NCI-H128 (cell line): ENCODE data around the gene RPS6KA4.

Experiments
- DNase-seq: peaks from one replicate; lab custom pipeline; 2025; ENCODE audit not compliant: unreplicated experiment; lab: John Stamatoyannopoulos, UW

The RPS6KA4 gene

GRCh38 chr11:64384028-64384737 is 25.2 kb downstream of the RPS6KA4 start:
- DNase-seq, result no peak

GRCh38 chr11:64384981-64385944 is 26.3 kb downstream of the RPS6KA4 start:
- DNase-seq, result no peak

GRCh38 chr11:64385945-64386704 is 27.2 kb downstream of the RPS6KA4 start:
- DNase-seq, result no peak

DNA sequence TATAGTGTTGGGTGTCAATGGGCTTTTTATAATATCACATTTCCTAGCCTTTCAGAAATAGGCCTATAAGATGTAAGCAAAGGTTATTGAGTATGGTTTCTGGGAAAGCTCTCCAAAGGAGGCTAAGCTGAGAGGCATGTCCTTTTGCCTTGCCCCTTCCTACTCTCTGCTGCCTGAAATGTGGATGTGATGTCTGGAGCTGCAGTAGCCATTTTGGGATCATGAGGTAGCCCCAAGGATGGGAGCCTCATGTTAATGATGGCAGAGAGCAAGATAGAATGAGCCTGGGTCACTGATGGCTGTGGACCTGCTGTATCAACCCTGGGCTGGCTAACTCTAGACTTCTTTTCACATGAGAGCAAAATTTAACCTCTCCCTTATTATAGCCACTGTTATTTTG is 29.0 kb downstream of the RPS6KA4 start:
- DNase-seq, result no peak

DNA sequence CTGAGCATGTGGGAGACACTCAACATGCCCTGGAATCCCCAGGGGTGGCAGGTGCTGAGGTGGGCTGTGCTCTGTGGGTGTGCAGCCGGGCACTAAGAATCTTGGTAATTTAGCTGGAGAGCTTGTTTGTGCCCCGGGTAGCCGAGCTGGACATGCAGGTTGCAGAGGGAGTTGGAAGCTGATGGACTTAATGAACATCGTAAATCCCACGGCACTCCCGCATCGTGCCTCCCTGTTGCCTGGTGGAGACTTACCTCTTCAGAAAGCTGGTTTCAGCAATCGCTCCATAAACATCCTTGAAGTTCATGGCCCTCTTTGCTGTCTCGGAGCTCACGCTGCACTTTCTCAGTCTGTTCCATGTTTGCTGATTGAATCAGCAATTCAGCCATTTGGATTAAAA is 29.9 kb downstream of the RPS6KA4 start:
- no peak for DNase-seq

DNA sequence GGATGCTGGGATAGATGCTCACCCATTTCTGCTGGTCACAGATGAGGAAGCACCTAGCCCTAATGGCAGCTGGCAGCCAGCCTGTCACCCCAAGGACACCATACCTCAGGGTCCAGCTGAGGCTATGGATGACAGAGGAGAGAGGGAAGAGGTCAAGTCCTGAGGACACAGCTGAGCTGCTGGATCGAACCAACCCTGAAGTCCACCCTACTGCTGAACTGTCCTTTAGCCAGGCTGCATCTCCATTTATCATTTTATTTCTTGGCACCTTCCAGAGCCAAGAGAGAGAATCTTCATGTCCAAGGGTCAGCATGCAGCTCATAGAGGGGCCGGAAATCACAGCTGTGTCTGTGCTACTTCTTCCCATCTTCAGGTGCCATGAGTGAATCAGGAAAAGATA is 30.9 kb downstream of the RPS6KA4 start:
- DNase-seq, result no peak

GRCh38 chr11:64390558-64390957 is 31.6 kb downstream of the RPS6KA4 start:
- no peak for DNase-seq

DNA sequence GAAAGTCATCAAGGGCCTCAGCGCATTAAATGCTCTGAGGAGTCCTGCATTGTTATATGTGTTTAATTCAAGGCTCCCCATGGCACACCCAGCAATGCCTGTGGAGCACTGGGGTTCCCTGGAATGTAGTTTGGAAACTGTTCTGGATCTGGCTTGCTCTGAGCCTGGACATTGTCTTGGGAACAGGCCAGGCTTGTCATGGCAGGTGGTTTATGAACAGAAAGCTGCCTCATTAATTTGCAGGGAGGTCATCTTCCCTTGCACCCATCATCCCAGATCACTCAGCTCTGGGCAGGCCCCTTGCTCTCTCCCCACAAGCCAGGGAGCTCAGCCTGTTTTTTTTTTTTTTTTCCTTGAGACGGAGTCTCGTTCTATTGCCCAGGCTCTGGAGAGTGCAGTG is 32.9 kb downstream of the RPS6KA4 start:
- DNase-seq, result no peak

- no peak for DNase-seq
Observed at GRCh38 chr11:64395545-64396078, 36.6 kb downstream of the RPS6KA4 start.

GRCh38 chr11:64396079-64396591 is 37.2 kb downstream of the RPS6KA4 start:
- no peak for DNase-seq

DNA sequence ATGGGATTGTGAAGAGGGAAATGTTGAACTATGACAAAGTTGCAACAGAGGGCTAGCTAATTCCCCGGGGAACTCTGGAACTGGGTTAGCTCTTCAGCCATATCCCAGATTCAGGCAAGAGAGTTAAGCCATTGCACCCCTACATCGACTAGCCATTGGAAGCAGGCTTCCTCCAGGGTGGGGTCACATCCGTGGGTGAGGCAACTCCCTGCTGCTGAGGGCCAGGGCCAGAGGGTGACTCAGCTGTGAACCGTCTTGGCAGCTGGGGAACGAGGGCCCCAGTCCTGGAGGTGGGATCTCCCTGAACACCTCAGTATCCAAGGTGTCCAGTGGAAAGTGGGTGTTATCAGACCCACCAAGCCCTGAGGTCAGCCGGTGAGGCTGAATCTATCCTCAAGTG is 41.1 kb downstream of the RPS6KA4 start:
- DNase-seq, result no peak

GRCh38 chr11:64400667-64401066 is 41.7 kb downstream of the RPS6KA4 start:
- DNase-seq, result no peak

DNA sequence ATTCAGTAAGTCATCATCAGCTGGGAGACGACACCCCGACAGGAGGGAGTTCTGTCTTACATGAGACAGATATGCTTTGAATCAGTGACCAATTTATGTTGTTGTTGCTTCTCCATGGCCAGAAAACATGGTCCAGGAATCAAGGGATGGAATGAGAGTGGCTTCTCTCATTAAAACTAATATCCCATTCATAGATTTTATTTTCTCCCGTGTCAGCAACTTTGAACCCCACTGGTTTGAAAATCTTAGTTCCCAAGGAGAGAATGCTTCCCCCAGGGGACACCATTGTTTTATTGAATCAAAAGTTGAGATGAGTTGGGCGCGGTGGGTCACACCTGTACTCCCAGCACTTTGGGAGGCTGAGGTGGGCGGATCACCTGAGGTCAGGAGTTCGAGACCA is 42.8 kb downstream of the RPS6KA4 start:
- DNase-seq, result no peak

GRCh38 chr11:64403106-64403505 is 44.1 kb downstream of the RPS6KA4 start:
- DNase-seq, result no peak

DNA sequence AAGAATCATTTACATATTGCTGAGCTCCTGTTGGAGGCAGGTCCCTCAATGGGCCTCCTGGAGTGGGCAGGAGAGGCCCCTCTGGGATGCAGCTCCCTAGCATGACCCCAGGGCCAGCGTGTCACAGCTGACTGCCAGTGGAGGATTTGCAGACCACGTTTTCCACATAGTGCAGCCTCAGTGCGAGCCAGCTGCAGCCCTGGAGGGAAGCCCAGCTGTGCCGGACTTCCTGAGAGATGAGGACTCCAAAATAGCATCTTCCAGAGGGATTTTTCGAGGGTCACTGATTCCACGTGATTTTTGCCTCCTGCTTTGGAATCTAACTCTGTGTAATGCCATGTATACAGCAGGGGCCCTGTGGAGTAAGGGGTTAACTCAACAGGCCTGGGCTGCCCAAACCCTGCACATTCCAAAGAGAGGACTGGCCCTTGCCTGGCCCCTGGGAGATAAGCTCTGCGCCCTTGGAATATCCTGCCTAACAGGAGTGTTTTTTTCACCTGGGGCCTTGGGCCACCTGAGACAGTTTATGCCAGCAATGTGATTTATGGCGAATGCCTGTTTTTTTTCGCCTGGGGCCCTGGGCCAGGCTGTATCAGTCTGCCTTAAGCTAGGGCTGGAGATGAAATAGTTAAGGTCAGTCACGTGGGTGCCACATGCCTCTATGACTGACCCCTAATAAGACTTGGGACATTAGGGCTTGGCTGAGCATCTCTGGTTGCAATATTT is 47.4 kb downstream of the RPS6KA4 start:
- no peak for DNase-seq

GRCh38 chr11:64407221-64407620 is 48.3 kb downstream of the RPS6KA4 start:
- no peak for DNase-seq

GRCh38 chr11:64407630-64408029 is 48.7 kb downstream of the RPS6KA4 start:
- no peak for DNase-seq

DNA sequence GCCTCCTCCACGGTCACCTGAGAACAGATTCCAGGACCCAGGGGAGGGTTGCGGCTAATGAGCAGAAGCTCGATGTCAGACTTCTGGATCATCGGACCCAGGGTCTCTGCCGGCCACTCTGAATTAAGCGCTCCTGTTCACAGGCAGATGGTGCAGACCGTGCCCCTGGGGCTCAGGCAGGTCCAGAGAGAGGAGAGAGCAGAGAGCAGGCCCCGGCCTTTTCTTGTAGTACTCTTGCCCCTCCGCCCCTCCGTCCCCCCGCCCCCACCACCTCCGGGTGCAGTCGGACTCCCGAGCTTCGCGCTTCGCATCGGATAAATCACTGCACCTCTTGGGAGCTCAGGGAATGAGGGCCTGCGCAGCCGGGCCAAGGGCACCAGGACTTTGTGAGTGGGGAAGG is 50.3 kb downstream of the RPS6KA4 start:
- no peak for DNase-seq

DNA sequence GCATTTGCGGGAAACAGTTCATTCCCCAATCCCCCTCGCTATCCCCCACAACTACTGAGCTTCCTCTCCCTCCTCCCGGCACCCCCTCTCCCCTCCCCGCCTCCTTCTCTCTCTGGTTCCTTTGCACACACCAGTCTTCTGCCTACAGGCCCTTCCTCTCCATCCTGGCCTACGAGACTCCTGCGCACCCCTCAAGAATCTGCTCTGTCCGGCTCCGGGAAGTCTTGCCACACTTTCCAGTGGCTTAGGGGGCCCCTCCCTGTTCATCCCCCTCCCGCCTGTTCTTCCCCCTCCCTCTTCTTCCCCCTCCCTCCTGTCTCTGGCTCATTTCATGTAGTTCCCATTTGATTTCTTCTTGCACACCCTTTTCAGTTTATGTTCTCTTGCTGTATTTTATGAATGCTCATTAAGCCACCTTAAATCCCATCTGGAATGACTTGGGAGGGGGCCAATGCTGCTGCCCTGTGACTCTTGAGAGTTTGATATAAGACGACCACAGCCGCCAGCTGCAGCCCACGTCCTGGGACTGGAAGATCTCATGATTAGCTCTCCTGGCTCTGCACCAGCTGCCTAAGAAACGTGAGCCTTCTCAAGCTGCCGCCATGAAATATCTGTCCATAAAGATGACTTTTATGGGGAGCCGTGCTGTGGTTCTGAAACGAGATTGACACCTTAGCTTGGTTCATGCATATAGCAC is 50.9 kb downstream of the RPS6KA4 start:
- DNase-seq, result no peak

GRCh38 chr11:64410404-64410734 is 51.4 kb downstream of the RPS6KA4 start:
- no peak for DNase-seq
